HG03280 (cell line): ENCODE measurements around the gene UBXN6.

Experiments
- ATAC-seq: cut with Tn5 transposase; IDR thresholded peaks from one replicate; pipeline ENCODE4 v1.9.1; 2021; ENCODE audit warnings: mild to moderate bottlenecking, moderate library complexity; ENCODE audit not compliant: unreplicated experiment

UBXN6 gene

GRCh38 chr19:4457654-4458395 is at the start of gene UBXN6:
Gene UBXN6, minus strand, starts transcription at chr19:4457794. Its CDS starts 97 bp downstream, at chr19:4457697.
- ATAC-seq: peak; percentile 92

- ATAC-seq: no peak
Observed at GRCh38 chr19:4507150-4507452, 49.5 kb upstream of the UBXN6 start.

DNA sequence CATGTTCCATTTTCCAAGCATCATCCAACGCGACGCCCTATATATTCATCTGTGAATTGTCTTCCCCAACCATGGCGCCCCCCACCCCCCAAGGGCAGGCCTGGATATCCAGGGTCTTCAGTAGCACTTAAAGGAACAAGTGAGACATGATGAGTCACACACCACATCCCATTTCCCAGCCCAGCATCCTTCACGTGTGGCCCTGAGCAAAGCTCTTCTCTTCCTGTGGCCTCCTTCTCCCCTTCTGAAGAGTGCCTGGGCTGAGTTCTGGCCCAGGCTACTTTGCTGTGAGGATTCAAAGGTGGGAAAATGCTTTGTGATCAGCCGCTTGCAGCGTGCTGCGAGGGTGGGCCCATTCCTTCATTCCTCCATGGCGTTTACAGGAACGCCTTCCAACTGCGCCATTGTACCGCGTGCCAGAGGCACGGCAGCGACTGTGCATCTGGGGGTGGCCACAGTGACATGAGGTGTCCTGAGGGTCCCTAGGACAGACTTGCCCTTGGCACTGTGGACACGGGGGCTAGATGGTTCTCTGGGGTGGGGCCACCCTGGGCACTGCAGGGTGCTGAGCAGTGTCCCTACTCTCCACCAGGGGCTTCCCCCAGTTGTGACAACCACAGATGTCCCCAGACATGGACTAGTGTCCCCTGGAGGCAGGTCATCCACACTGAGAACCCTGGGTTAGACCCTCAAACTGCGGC is 49.0 kb upstream of the UBXN6 start:
- ATAC-seq: no peak

DNA sequence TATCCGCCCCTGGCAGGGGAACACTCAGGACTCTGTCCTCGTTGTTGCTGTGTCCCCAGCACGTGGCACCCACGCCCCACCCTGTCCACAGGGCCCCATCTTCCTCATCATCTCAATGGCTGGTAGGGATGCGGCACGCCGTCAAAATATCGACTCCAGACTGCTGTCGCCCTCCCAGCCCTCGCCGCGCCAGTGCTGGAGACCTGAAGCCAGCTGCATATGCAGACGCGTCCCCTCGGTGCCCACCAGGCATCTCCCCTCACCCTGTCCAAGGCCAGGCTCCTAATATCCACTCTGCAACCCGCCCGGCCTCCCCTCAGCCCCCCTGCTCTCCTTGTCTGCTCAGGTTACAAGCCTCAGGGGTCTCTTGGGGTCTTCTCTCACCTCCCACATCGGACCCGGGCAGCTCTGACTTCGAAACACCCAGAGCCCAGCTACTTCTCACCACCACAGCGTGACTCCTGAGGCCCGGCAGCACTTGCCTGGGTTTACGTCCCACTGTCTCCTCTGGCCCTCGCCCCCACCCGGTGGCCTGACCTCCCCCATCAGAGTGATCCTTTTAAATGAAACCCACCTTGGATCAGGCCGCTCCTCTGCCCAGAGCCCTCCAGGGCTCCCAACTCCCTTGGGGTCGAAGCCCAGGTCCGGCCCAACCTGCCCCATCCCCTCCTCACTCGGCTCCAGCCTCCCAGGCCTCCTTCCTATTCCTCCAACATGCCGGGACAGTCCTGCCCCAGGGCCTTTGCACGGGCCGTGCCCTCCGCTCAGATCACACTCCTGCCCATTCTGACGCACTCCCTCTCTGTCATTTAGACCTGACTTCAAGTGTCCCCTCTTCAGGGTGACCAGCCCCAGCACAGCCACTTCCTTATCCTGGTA is 48.2 kb upstream of the UBXN6 start:
- no peak for ATAC-seq

DNA sequence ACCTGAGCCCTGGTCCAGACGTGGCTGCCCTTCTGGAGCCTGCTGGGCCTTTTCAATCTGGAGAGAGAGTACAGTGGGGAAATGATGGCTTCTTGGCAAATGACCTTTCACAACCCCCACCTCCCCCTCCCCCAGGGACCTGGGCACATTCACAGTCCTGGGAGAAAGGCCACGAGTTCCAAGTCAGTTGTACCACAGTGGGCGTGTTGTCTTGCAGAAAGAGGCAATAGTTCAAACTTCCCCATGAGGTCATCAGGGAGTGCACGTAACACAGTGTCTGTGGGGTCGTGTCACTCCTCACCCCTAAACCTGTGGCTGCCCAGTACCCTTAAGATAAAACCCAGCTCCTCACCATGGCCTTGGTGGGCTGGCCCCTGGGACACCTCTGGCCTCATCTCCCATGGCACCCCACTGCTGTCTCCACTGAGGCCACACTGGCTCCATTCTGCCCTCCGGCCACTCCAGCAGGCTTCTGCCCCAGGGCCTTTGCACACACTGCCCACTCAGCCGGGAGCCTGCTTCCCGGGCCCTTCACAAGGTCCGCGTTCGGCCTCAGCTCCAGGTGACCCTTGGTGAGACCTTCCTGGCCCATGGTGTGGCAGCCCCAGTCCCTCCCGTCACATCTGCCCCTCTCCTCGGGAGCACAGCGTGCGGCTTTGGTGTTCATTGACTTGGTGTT is 47.4 kb upstream of the UBXN6 start:
- ATAC-seq: no peak

GRCh38 chr19:4504297-4504701 is 46.7 kb upstream of the UBXN6 start:
- no peak for ATAC-seq

GRCh38 chr19:4503825-4504170 is 46.2 kb upstream of the UBXN6 start:
- ATAC-seq: no peak

GRCh38 chr19:4503132-4503824 is 45.7 kb upstream of the UBXN6 start:
- no peak for ATAC-seq

DNA sequence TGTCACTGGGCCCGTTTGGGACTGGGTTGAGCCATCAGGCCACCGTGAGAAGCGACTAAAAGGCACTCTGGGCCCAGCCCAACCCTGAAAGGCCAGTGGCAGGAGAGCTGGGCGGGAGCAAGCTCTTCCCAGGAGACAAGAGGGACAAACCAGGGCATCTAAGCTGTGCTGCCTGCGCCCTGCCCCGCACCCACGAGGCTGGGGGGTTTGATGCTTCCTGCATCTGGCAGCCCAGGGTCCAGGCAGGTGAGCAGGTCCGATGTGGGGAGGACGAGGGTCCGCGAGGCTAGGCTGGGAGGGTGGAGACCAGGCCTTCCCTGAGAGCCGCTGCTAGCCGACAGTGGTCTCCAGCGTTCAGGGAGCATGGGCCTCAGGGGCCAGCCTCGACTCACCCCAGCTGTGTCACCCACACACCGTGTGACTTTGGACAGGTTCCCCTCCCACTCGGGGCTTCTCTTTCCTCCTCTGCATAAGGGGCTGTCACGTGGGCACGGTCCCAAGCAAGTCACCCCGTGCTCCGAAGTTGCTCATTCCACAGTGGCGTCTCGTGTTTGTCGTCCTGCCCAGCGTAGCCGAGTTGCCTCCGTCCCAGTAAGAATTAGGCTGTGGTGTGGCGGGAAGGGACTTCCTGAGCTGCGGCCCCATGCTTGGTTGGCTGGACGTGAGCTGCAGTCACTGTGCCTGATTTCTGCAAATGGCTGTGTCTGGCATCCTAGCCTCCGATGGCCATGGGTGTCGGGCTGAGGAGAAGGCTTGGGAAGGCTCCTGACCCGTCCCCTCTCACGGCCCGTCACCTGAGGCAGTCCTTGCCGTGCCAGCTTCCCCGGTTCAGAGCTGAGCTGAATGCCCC is 44.9 kb upstream of the UBXN6 start:
- ATAC-seq: no peak

DNA sequence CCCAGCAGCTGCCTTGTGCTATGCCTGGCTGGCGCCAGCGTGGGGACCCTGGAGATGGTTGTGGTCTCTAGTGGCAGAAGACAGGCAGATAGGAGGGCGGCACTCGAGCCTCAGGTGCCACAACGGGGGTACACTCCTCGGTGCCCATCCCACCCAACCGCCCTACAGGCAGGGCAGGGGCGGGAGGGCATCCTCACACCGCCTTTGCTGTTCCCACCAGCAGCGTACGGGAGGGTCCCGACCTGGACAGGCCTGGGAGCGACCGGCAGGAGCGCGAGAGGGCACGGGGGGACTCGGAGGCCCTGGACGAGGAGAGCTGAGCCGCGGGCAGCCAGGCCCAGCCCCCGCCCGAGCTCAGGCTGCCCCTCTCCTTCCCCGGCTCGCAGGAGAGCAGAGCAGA is 44.1 kb upstream of the UBXN6 start:
- no peak for ATAC-seq

DNA sequence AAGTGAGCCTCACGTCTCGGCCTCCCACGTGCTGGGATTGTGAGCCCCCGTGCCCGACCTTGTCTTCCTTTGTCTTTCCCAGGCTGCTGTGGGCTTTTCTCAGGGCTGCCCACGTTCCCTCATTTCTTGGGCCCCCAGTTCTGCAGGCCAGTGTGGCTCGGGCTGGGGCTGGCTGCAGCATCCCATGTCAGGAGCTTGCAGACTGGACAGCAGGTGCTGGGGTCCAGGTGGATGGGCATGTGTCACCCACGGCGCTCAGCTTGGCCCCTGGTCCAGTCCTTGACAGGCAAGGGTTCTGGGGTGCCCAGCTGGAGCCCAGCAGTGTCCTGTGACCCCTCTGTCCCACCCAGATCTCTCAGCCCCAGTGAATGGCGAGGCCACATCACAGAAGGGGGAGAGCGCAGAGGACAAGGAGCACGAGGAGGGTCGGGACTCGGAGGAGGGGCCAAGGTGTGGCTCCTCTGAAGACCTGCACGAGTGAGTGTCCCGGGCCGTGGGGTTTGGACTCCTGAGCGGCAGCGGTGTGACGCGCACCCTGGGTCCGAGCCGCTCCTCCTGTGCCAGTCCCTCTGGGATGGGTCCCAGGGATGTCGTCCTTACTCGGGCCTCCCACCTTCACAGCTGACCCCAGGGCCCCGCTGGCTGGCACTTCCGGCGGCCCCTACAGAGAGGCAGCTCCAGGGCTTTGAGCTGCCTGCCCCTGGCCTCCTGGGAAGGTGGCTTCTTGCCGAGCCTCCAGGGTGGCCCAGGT is 43.4 kb upstream of the UBXN6 start:
- no peak for ATAC-seq

- ATAC-seq: no peak
Observed at GRCh38 chr19:4499855-4500254, 42.3 kb upstream of the UBXN6 start.

DNA sequence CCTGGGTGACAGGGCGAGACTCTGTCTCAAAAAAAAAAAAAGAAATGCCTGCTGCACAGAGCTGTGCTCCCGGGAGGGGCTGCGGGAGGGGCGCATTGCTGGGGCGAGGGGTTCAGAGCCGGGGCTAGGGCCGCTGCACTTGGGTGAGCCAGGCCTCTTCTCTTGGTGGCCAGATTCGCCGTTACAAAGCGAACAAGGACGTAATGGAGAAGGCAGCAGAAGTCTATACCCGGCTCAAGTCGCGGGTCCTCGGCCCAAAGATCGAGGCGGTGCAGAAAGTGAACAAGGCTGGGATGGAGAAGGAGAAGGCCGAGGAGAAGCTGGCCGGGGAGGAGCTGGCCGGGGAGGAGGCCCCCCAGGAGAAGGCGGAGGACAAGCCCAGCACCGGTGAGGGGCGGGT is 41.7 kb upstream of the UBXN6 start:
- ATAC-seq: no peak

DNA sequence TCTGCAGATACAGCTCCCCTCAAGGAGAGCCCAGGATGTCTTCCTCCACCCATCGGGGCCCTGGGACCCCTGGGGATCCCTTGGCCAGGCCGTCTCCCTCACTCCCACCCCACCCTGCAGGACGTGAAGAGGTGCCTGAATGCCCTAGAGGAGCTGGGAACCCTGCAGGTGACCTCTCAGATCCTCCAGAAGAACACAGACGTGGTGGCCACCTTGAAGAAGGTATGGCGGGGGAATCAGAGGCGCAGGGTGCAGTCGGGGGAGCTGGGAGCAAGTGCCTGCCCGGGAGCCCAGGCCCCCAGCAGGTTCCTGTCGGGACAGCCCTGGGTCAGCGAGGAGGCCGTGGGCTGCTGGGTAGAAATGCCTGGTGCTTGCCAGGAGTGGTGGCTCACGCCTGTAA is 41.1 kb upstream of the UBXN6 start:
- no peak for ATAC-seq

DNA sequence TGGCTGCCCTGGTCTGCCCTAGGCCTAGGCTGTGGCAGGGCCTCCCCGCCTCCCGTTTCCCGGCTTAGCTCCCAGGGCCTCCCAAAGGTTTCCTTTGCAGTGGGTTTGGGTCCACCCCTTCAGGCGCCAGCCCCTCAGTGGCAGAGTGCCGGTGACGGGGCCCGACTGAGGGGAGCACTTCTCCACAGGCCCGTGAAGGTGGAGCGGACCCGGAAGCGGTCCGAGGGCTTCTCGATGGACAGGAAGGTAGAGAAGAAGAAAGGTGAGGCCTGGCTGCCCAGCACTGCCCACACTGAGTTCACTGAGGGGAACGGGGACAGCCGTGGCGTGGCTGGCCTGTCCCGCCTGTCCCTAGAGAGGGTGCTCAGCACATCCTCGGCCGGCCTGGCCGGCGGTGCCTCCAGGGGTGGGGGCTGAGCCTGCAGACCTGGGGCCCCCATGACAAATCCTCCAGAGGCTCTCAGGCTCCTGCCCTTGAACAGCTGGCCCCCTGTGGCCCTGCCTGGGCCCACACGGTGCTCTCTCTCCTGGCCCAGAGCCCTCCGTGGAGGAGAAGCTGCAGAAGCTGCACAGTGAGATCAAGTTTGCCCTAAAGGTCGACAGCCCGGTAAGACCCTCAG is 40.3 kb upstream of the UBXN6 start:
- no peak for ATAC-seq

DNA sequence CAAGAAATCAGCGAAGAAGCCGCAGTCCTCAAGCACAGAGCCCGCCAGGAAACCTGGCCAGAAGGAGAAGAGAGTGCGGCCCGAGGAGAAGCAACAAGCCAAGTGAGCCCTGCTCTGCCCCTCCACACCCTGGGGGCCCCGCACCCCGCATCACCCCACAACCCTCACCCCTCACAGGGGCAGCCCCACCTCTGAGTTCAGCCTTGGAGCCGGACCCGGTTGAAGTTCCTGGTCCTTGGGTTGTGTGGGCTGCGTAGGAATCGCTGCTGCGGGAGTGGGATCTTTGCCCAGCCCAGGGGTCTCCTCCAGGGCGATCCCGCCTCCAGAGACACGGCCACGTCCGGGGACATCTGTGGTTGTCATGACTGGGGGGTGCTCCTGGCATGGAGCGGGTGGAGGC is 38.7 kb upstream of the UBXN6 start:
- ATAC-seq: no peak

- ATAC-seq: no peak
Observed at GRCh38 chr19:4495471-4495870, 37.9 kb upstream of the UBXN6 start.

- ATAC-seq: no peak
Observed at GRCh38 chr19:4494691-4495064, 37.1 kb upstream of the UBXN6 start.
